HG03442 (cell line): Measurements from ENCODE around the gene TMEM182.

Experiments used
- ATAC-seq: cut with Tn5 transposase; IDR thresholded peaks from one replicate; pipeline ENCODE4 v1.9.1; 2021; ENCODE audit warnings: mild to moderate bottlenecking, moderate library complexity; ENCODE audit not compliant: unreplicated experiment

Gene TMEM182

DNA sequence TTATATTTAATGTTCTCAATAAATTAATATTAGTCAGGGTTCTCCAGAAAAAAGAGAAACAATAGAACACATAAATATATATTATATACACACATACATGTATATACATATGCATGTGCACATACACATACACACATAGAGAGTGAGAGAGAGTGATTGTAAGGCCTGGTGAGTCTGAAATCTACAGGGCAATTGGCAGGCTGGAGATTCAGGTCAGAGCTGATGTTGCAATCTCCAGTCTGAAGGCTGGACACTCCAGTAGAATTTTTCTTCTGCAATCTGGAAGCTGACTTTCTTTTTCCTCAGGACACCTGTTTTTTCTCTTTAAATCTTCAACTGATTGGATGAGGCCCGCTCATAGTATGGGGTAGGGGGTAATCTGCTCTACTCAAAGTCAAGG, 3.2 kb downstream of the TMEM182 start:
- ATAC-seq: no peak

DNA sequence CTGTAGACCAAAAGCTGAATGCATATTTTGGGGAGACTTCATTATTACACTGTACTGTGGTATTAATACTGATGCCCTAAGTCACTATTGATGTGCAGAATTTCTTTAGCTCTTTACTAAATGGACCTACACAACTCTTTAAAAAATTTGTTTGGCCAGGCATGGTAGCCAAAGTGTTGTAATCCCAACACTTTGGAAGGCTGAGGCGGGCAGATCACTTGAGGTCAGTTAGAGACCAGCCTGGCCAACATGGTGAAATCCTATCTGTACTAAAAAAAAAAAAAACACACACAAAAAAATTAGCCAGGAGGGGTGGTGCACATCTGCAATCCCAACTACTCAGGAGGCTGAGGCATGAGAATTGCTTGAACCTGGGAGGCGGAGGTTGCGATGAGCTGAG, 6.4 kb downstream of the TMEM182 start:
- ATAC-seq: no peak

DNA sequence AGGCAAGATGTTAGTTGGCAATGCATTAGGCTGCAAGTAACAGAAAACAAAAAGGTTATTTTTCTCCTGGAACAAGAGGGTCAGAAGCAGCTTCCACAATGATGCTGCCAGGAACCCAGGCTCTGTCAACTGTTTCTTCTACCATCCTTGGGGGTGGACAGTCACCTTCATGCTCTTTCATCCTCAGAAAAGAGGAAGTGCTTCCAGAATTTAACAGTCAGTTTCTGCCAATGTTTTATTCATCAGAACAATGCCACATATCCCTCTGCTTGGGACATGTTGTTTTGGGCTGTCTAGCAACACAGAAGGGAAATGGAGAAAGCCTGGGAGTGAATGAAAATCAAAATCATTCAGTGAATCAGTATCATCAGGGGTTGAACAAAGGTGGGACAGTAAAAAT, 7.1 kb downstream of the TMEM182 start:
- ATAC-seq: no peak

GRCh38 chr2:102770506-102770905, 8.7 kb downstream of the TMEM182 start:
- no peak for ATAC-seq

DNA sequence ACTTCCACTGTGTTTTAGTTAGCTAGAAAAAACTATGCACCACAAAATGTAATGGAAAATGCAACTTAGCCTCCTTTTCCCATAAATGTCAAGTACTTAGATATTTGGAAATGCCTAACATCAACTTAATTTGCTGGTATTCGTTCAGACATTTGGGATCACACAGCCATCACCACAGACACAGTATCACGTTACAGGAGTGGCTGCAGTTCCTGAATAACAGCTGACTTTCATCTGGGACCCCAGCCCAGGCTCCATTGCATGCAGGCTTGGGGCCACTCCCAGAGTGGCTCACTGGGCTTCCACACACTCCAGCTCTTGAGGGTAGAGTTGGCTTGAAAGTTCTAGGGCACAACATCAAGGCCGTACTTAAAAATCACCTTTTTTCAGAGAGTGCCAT, 9.3 kb downstream of the TMEM182 start:
- ATAC-seq: no peak

- no peak for ATAC-seq
Observed at GRCh38 chr2:102772659-102773058, 10.8 kb downstream of the TMEM182 start.

DNA sequence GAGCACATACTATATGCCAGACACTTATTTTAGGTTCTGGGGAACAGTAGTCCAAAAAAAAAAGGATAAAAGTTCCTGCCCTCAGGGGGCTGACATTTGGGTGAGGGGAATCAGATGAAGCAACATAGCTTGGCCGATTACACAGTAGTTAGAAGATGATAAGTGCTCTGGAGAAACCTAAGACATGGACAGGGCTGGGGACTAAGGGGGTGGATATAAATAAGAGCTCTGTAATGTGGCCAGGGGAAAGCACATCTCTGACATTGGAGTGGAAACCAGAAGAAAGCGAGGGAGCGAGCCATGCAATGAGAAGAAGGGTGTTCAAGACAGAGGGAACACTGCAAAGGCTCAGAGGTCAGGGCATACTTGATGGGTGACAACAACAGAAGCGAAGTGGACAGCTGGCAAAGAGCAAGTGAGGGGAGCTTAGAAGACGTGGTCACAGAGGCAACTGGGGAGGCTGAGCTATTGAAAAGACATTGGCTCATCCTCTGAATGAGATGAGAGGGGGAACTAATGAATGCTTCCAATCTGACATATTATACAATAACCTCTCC, 11.4 kb downstream of the TMEM182 start:
- ATAC-seq: no peak

DNA sequence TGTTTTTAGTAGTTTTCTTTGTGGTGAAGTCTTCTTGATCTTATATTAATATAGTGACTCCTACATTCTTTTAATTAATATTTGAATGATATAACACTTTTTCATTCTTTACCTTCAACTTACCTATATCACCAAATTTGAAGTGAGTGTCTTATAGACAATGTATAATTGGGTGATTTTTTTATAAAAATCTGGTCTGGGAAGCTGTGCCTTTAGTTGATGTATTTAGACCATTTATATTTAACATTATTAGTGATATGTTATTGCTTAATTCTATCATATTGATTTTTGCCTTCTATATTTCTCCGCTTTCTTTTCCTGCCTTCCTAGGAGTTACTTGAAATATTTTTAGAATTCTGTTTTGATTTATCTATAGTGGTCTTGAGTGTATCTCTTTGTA, 16.4 kb downstream of the TMEM182 start:
- no peak for ATAC-seq

DNA sequence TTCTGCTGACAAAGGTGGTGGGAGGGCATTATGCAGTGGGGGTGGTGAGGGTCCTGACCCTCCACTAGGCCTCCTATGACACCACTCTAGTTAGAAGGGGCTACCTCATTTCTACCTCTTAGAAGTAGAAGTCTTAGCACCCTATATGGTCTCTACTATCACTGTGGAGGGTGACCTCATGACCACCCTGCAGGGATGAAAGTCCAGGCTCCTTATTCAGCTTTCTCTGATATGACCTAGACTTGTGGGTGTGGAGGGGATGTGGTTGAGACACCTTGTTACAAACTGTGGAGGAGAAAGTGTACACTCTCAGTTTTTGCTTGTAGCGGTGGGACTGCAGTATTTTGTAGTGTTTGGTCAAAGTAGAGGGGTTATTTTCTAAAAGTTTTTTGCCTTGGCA, 18.6 kb downstream of the TMEM182 start:
- ATAC-seq: no peak

DNA sequence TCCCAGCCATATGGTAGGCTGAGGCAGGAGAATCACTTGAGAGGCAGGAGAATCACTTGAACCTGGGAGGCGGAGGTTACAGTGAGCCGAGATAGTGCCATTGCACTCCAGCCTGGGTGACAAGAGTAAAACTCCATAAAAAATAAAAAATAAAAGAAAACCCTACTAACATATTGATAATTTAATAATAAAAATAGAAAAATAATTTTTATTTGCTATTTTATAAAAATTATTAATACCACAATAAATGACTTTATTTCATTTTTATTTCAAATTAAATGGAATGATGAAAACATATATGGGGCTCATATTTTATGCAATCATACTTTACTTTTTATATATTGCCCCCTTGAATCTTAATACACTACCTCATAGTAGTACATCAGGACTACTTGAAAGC, 20.4 kb downstream of the TMEM182 start:
- no peak for ATAC-seq

DNA sequence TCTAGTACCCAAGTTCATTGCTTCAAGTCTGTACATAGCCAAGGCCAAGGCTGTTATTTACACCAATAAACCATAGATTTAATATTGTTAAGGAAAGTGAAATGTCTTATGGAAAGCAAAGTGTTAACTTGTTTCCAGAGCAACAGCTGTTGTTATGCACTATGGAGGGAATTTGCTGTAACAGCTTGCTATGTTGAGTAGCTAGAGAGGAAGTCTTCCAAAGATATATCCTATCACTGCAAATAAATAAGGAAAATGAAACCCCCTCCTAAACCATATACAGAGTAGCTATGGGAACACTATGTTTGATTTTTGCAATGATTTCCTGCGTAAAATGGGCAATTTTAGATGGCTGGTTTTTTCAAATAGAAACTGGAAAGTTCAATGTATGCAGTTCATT, 21.1 kb downstream of the TMEM182 start:
- no peak for ATAC-seq

DNA sequence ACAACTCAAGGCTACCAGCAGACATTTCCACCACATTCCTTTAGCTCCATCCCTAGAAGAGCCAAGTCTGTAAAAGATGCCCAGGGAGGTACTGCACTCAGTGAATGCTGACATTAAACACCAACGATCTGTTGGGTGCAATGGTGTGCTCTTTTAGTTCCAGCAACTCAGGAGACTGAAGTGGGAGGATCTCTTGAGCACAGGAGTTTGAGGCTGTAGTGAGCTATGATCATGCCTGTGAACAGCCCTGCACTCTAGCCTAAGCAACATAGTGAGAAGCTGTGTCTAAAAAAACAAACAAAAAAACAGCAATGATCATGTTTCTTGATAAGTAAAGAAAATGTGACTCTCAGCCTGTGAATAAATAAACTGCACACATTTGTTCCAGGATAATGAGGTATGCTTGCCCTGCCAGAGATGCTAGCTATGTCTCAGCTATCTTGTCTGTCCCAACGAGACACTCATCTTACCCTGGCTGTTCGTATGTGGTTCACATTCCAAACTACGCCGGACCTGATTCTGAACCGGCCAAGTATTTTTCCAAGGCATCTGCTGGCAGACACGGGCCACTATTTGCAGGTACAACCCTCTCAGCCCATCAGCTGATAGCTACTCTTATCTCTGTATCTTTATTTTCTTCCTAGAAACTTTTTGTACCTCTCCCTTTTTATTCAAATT, 21.8 kb downstream of the TMEM182 start:
- ATAC-seq: no peak

DNA sequence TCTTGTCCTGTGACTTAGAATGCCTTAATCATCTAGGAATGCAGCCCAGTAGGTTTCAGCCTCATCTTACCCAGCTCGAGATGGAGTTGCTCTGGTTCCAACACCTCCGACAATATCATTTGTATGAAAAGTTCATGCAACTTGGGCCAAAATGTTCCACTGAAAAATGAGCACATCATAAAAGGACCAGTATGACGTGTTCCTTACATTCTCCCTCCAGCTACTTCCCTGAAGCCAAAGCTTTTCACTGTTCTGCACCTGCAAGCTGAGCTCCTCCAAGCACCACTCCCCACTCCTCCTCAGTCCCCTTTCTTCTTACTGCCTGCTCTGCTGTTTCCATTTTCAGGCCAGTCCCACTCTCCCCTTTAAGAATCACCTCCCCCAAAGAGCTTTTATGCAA, 23.1 kb downstream of the TMEM182 start:
- no peak for ATAC-seq

DNA sequence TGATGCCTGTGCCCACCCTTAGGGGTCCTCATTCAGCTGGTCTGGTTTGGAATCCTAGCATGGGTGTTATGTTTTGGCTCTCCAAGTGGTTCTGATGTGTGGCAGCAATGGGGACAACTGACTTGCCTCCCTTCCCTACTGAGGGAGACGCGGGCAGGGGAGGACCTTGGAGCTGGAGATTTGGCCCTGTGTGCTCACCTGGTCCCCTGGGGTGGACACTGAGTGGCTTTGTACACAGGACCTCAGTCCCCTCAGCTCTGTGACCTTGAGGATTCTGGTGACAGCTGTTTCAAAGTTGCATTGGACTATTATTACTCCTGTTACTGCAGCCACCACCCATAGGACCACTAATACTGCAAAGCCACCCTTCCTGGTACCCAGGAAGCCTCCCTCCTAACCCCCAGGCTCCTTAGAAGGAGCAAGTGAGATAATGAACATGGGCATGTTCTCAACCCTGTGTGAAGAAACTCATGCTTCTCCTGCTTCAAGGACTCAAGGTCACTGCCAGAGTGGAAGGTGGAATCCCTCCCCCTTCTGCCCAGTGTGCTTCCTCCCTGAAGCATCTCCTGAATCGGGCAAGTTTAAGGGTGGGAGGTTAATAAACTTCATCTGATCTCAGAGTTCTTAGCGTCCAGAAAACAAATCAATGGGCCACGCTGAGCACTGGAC, 26.5 kb downstream of the TMEM182 start:
- ATAC-seq: no peak

- ATAC-seq: no peak
Observed at GRCh38 chr2:102788885-102789260, 27.0 kb downstream of the TMEM182 start.

DNA sequence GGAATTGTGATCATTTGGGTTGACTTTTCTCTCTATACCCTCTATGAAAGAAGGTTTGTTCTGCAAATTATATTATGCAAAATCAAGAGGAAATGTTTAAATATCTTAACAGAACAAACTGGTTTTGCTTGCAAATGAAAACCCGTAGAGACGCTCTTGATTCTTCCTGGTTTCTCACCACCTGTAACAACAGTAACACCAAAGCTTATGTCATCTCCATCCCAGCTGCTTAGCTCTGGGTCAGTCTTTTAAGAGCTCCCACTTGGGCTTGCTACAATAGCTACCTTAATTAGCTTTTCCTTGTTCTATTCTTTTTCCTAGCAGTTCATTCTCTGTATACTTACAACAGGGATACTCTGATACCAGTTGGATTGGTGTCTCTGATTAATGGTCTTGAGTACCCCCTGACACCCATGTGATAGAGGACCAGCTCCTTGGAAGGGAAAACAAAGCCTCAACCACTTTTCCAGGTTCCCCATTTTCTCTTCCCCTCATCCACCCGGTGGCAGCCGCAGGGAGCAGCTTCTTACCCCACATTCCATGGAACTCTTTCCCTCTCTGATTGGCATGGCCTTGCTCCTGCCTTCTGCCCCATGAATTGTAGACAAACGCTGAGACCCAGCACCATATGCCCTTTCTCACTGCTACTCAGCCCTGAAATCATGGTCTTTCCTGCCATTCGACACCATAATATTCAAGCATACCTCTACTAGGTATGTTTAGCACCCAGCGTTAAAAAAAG, 27.7 kb downstream of the TMEM182 start:
- ATAC-seq: no peak

GRCh38 chr2:102790091-102790455, 28.2 kb downstream of the TMEM182 start:
- ATAC-seq: no peak

DNA sequence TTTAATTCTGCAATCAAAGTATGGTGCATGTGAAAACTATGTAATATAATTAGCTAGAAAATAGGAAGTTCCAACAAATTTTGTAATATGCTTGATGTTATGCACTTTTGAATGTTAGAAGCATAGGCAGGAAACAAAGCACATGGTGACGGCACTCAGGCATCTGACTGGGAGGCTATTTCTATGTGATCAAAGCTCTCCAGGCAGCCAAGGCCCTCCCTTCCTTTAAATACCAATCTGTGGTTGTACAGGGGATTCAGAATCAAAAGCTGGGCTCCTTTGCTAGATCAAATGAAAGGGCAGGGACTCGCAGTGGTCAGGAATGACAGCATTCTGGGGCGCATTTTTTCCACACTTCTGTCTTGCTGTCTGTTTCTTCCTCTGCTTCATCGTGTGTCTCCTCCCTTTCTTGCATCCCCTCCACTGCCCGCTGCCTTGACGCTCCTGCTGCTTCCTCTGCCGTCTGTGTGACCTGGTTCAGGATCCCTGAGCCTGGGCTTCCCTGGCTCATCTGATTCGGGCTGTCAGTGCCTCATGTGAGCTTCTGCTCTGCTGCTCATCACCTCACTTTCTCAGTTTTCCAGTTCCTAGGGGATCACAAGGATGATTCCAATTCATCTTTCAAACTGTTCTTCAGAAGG, 30.9 kb downstream of the TMEM182 start:
- ATAC-seq: no peak

- no peak for ATAC-seq
Observed at GRCh38 chr2:102795641-102796040, 33.8 kb downstream of the TMEM182 start.

DNA sequence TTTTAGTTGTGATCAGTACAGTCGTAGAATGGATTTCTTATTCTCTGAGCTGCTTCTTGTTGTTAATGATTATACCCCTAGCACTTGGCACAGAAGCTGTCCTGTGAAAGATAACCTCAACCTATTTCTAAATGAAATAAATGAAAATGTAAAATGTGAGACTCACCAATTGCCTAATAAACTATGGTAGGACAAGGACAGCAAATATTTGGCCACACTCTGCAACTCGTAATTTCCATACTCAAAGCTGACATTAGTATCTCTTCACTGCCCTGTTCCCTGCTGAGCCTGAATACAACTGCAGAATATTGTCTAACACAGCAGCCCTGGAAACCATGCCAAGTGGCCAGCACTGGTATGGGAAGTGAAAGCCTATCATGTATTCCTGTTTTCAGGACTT, 34.5 kb downstream of the TMEM182 start:
- ATAC-seq: no peak

- no peak for ATAC-seq
Observed at GRCh38 chr2:102797486-102797885, 35.7 kb downstream of the TMEM182 start.

DNA sequence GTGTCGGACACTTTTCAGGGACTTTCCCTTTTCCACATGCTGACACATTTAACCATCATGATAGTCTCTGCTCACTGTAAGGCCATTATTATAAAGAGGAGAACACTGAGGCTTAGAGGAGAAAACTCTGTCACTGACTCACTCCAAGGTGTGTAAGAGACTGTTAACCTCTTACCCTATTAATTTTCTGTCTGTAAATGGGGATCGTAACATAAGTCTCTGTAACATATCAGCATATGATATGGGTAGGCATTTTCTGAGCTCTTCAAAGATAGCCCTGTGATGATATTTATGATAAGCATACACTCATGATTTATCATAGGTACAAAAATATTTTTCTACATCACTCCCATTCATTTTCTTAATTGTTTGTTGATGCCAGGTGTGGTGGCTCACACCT, 36.4 kb downstream of the TMEM182 start:
- no peak for ATAC-seq
